ENCODE data around the gene TBX19.

- no peak for TF ChIP-seq POLR2AphosphoS5 (IDR thresholded peaks at IDR 0.05)
- TF ChIP-seq, protein P1, sequence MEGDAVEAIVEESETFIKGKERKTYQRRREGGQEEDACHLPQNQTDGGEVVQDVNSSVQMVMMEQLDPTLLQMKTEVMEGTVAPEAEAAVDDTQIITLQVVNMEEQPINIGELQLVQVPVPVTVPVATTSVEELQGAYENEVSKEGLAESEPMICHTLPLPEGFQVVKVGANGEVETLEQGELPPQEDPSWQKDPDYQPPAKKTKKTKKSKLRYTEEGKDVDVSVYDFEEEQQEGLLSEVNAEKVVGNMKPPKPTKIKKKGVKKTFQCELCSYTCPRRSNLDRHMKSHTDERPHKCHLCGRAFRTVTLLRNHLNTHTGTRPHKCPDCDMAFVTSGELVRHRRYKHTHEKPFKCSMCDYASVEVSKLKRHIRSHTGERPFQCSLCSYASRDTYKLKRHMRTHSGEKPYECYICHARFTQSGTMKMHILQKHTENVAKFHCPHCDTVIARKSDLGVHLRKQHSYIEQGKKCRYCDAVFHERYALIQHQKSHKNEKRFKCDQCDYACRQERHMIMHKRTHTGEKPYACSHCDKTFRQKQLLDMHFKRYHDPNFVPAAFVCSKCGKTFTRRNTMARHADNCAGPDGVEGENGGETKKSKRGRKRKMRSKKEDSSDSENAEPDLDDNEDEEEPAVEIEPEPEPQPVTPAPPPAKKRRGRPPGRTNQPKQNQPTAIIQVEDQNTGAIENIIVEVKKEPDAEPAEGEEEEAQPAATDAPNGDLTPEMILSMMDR (IDR thresholded peaks at IDR 0.05) = no peak
Observed at GRCh38 chr1:168362991-168363390, 82.3 kb downstream of the TBX19 start.

Data from transverse colon (tissue), 4 donors.